Activated CD8-positive, alpha-beta memory T cell treated with anti-CD3 and anti-CD28 coated beads, Interleukin-2, amount 10 ng/mL, durations not matched to agents 7 days and 5 days (primary cell): ENCODE results near the gene GIGYF1. TPM values are rescaled to one million over a fixed set of nuclear protein-coding genes. Genes with fewer than 3 reads are reported as not detected.
A peak's percentile ranks its signal among the peaks of the same experiment; 100 is the strongest.
"Not testable (repeated sequence)": the region's sequence is repeated elsewhere in the genome, so short reads cannot be mapped to it uniquely, and the experiment has no call there.

Experiments used
- ATAC-seq: fragments of 150-1000 bp; cut with Tn5 transposase; one replicate; pipeline ENCODE4 v1.10.0; 2021; ENCODE audit warnings: moderate library complexity
- CTCF ChIA-PET: fragments of 350-600 bp; sonication (Branson Sonifier 250); formaldehyde crosslinking; loops from one replicate; lab custom pipeline; 2021; ENCODE audit warnings: antibody characterized with exemption; lab: Charles Lee
- DNase-seq: peaks from one replicate; pipeline ENCODE4 v3.0.0-alpha.2; 2020
- H3K27ac Mint-ChIP-seq: one replicate; pipeline ENCODE4 v1.8.0; 2021; ENCODE audit warnings: mild to moderate bottlenecking, mixed read lengths
- H3K27me3 Mint-ChIP-seq: one replicate; pipeline ENCODE4 v1.8.0; 2021; ENCODE audit warnings: mixed read lengths
- H3K36me3 Mint-ChIP-seq: one replicate; pipeline ENCODE4 v1.8.0; 2021; ENCODE audit warnings: mild to moderate bottlenecking, mixed read lengths
- H3K4me1 Mint-ChIP-seq: one replicate; pipeline ENCODE4 v1.8.0; 2021; ENCODE audit warnings: mixed read lengths
- H3K4me3 Mint-ChIP-seq: one replicate; pipeline ENCODE4 v1.8.0; 2021; ENCODE audit warnings: mild to moderate bottlenecking, moderate library complexity, mixed read lengths
- H3K9me3 Mint-ChIP-seq: one replicate; pipeline ENCODE4 v1.8.0; 2022; ENCODE audit warnings: low read depth, mixed read lengths
- total RNA-seq, 2 experiments: library from RNA; stranded (reverse); gene quantifications; one replicate each; pipeline ENCODE4 v1.2.3, GENCODE V29; 2021

GIGYF1 gene
- total RNA-seq, 2 experiments from 2014 or later, result 47.1 to 53.4 TPM

- H3K27ac Mint-ChIP-seq, result no peak overlapping the region
- peaks cover 9% of the 10 kb centered on the region for H3K27me3 Mint-ChIP-seq
- no peak for ATAC-seq
- peaks cover 11% of the 10 kb centered on the region for H3K4me1 Mint-ChIP-seq
- CTCF ChIA-PET, result interaction anchor here (1.9 to 2.6 kb wide), 3 partner anchors 20 to 42 kb away, joined by 4 to 15 read pairs (median 7); no protein-coding TSS in a partner anchor
- H3K4me3 Mint-ChIP-seq, result no peak overlapping the region
- no peak for DNase-seq
- no peaks in the 10 kb centered on the region for H3K9me3 Mint-ChIP-seq
- H3K36me3 Mint-ChIP-seq, result peaks cover 5% of the 10 kb centered on the region
Observed at GRCh38 chr7:100671353-100672327, 22.4 kb downstream of the GIGYF1 start.

- Mint-ChIP-seq H3K27ac (no peak overlapping the region), H3K9me3 (no peaks in the 10 kb centered on the region), H3K4me3 (no peak overlapping the region), H3K36me3 (peaks cover 1% of the 10 kb centered on the region), H3K27me3 (peaks cover 9% of the 10 kb centered on the region), H3K4me1 (peaks cover 8% of the 10 kb centered on the region)
- CTCF ChIA-PET, result interaction anchor here (0.5 to 1.9 kb wide), 4 partner anchors 35 to 637 kb away, joined by 3 to 5 read pairs (median 4); no protein-coding TSS in a partner anchor
- ATAC-seq, result no peak
- DNase-seq, result no peak
Observed at GRCh38 chr7:100670074-100670473, 24.0 kb downstream of the GIGYF1 start.

GRCh38 chr7:100669106-100669505 lies 24.9 kb downstream of the GIGYF1 start:
- ATAC-seq, H3K27ac Mint-ChIP-seq, H3K36me3 Mint-ChIP-seq, H3K9me3 Mint-ChIP-seq, H3K4me3 Mint-ChIP-seq, H3K4me1 Mint-ChIP-seq, H3K27me3 Mint-ChIP-seq, DNase-seq: not testable (repeated sequence)
- CTCF ChIA-PET, result interaction anchor here (1.7 kb wide), 1 partner anchor 35 kb away, joined by 5 read pairs; no protein-coding TSS in a partner anchor

GRCh38 chr7:100668069-100668449 lies 26.0 kb downstream of the GIGYF1 start:
- no peak for DNase-seq
- no peak overlapping the region for H3K27ac Mint-ChIP-seq
- H3K9me3 Mint-ChIP-seq, result no peaks in the 10 kb centered on the region
- H3K4me3 Mint-ChIP-seq, result no peak overlapping the region
- no peak for ATAC-seq
- CTCF ChIA-PET, result interaction anchor here (1.0 to 1.6 kb wide), 3 partner anchors 34 to 193 kb away, joined by 3 to 5 read pairs (median 4); no protein-coding TSS in a partner anchor
- H3K4me1 Mint-ChIP-seq, result peaks cover 7% of the 10 kb centered on the region
- H3K27me3 Mint-ChIP-seq, result peaks cover 9% of the 10 kb centered on the region
- no peaks in the 10 kb centered on the region for H3K36me3 Mint-ChIP-seq

- no peaks in the 10 kb centered on the region for H3K36me3 Mint-ChIP-seq
- H3K27me3 Mint-ChIP-seq, result peaks cover 9% of the 10 kb centered on the region
- H3K27ac Mint-ChIP-seq, result no peak overlapping the region
Observed at GRCh38 chr7:100667331-100668068, 26.6 kb downstream of the GIGYF1 start.

GRCh38 chr7:100665168-100665726 lies 28.8 kb downstream of the GIGYF1 start:
- DNase-seq (no peak), ATAC-seq (no peak)
- no peak overlapping the region for H3K27ac Mint-ChIP-seq
- no peaks in the 10 kb centered on the region for H3K36me3 Mint-ChIP-seq
- peaks cover 2% of the 10 kb centered on the region for H3K4me1 Mint-ChIP-seq
- H3K27me3 Mint-ChIP-seq, result peaks cover 9% of the 10 kb centered on the region
- CTCF ChIA-PET, result no interaction called here
- H3K9me3 Mint-ChIP-seq, result no peaks in the 10 kb centered on the region
- H3K4me3 Mint-ChIP-seq, result no peak overlapping the region

More at GRCh38 chr7:100667331-100668068, 26.6 kb downstream of the GIGYF1 start:
- Mint-ChIP-seq H3K4me1 (peaks cover 4% of the 10 kb centered on the region), H3K9me3 (no peaks in the 10 kb centered on the region), H3K4me3 (no peak overlapping the region)
- CTCF ChIA-PET, result interaction anchor here (1.0 to 1.6 kb wide), 3 partner anchors 33 to 192 kb away, joined by 3 to 5 read pairs (median 4); no protein-coding TSS in a partner anchor
- no peak for DNase-seq
- no peak for ATAC-seq

GRCh38 chr7:100662194-100662776 lies 31.8 kb downstream of the GIGYF1 start:
- DNase-seq, H3K4me1 Mint-ChIP-seq, H3K27ac Mint-ChIP-seq, H3K4me3 Mint-ChIP-seq, ATAC-seq, H3K9me3 Mint-ChIP-seq, H3K36me3 Mint-ChIP-seq: not testable (repeated sequence)
- peaks cover 20% of the 10 kb centered on the region for H3K27me3 Mint-ChIP-seq
- CTCF ChIA-PET, result interaction anchor here (3.8 kb wide), 1 partner anchor 29 kb away, joined by 16 read pairs; no protein-coding TSS in a partner anchor

- peak; percentile 67 for DNase-seq
- Mint-ChIP-seq H3K4me1 (no peaks in the 10 kb centered on the region), H3K36me3 (no peaks in the 10 kb centered on the region), H3K4me3 (no peak within 1 kb of the TSS), H3K9me3 (no peaks in the 10 kb centered on the region), H3K27me3 (peaks cover 39% of the 10 kb centered on the region), H3K27ac (no peak within 1 kb of the TSS)
- CTCF ChIA-PET, result interaction anchor here (0.8 to 1.6 kb wide), 2 partner anchors 10 to 24 kb away, joined by 3 to 4 read pairs; no protein-coding TSS in a partner anchor
- ATAC-seq, result peak; percentile 88
Observed at GRCh38 chr7:100655908-100656674, 38.0 kb downstream of the GIGYF1 start, which contains the start of gene ACTL6B. Gene ACTL6B, minus strand, starts transcription at chr7:100656448. Its CDS starts 94 bp downstream, at chr7:100656354.

- no peak overlapping the region for H3K27ac Mint-ChIP-seq
- no peaks in the 10 kb centered on the region for H3K36me3 Mint-ChIP-seq
- no peaks in the 10 kb centered on the region for H3K4me1 Mint-ChIP-seq
- H3K27me3 Mint-ChIP-seq, result peaks cover 38% of the 10 kb centered on the region
- H3K9me3 Mint-ChIP-seq, result no peaks in the 10 kb centered on the region
- CTCF ChIA-PET, result no interaction called here
- DNase-seq (no peak), ATAC-seq (no peak)
- H3K4me3 Mint-ChIP-seq, result no peak overlapping the region
Observed at GRCh38 chr7:100654908-100655831, 38.9 kb downstream of the GIGYF1 start.

GRCh38 chr7:100649826-100650565 lies 44.1 kb downstream of the GIGYF1 start:
- H3K9me3 Mint-ChIP-seq, result no peaks in the 10 kb centered on the region
- no peaks in the 10 kb centered on the region for H3K4me1 Mint-ChIP-seq
- no peak overlapping the region for H3K4me3 Mint-ChIP-seq
- ATAC-seq (no peak), DNase-seq (no peak)
- peaks cover 21% of the 10 kb centered on the region for H3K27me3 Mint-ChIP-seq
- H3K27ac Mint-ChIP-seq, result no peak overlapping the region
- CTCF ChIA-PET, result interaction anchor here (0.7 to 1.3 kb wide), 2 partner anchors 56 to 241 kb away, joined by 3 read pairs; partner anchors contain the start of gene POP7
- no peaks in the 10 kb centered on the region for H3K36me3 Mint-ChIP-seq

GRCh38 chr7:100642534-100642907 lies 51.5 kb downstream of the GIGYF1 start:
- DNase-seq, result peak; percentile 58
- Mint-ChIP-seq H3K4me1 (no peaks in the 10 kb centered on the region), H3K9me3 (no peaks in the 10 kb centered on the region)

More at GRCh38 chr7:100642534-100642907, 51.5 kb downstream of the GIGYF1 start:
- Mint-ChIP-seq H3K4me3 (no peak overlapping the region), H3K36me3 (no peaks in the 10 kb centered on the region), H3K27me3 (peaks cover 9% of the 10 kb centered on the region), H3K27ac (no peak overlapping the region)
- CTCF ChIA-PET, result interaction anchor here (1.5 kb wide), 1 partner anchor 9 kb away, joined by 9 read pairs; no protein-coding TSS in a partner anchor
- ATAC-seq, result peak; percentile 81
